Measurements from ENCODE around the gene COG7. TPM values are rescaled to one million over a fixed set of nuclear protein-coding genes. Genes with fewer than 3 reads are reported as not detected.
A peak's percentile ranks its signal among the peaks of the same experiment; 100 is the strongest.
"Not testable (repeated sequence)": the region's sequence is repeated elsewhere in the genome, so short reads cannot be mapped to it uniquely, and the experiment has no call there.

The COG7 gene
- total and polyA plus RNA-seq, 5 donors from 2014 or later: 9.2 to 18.7 (median 11.5) TPM

- DNase-seq (no peak), ATAC-seq (ENCODE audit: low read depth in 2 of 2) (no peak)
- no peak overlapping the region for H3K4me3 Mint-ChIP-seq
- Histone ChIP-seq H3K27me3 (ENCODE audit: control insufficient read depth, insufficient read depth, low read length) (no peaks in the 10 kb centered on the region), H3K4me3 (ENCODE audit: low read depth, low read length) (no peak overlapping the region), H3K27ac (ENCODE audit: insufficient read depth, low read length, poor library complexity, severe bottlenecking) (no peak overlapping the region), H3K9me3 (ENCODE audit: control insufficient read depth in 2 of 2, low read length in 2 of 2) (no peaks in the 10 kb centered on the region), H3K4me1 (ENCODE audit: control insufficient read depth, insufficient read depth, low read length, poor library complexity, severe bottlenecking) (no peaks in the 10 kb centered on the region), H3K36me3 (ENCODE audit: control insufficient read depth, insufficient read depth, low read length) (no peaks in the 10 kb centered on the region)
- H3K9me3 Mint-ChIP-seq: peaks cover 0 to 2% (median 0%) of the 10 kb centered on the region in 7 donors
- H3K27ac Mint-ChIP-seq: no peak overlapping the region
- no peaks in the 10 kb centered on the region for H3K36me3 Mint-ChIP-seq
- H3K27me3 Mint-ChIP-seq: no peaks in the 10 kb centered on the region
- H3K4me1 Mint-ChIP-seq: no peaks in the 10 kb centered on the region
These were observed 70.7 kb downstream of the COG7 start for GRCh38 chr16:23382279-23382678.

GRCh38 chr16:23381702-23382101, 71.3 kb downstream of the COG7 start:
- not testable (repeated sequence) for H3K4me3 Mint-ChIP-seq; H3K4me3 ChIP-seq (ENCODE audit: low read depth, low read length); H3K4me1 ChIP-seq (ENCODE audit: control insufficient read depth, insufficient read depth, low read length, poor library complexity, severe bottlenecking); H3K36me3 ChIP-seq (ENCODE audit: control insufficient read depth, insufficient read depth, low read length); H3K27me3 Mint-ChIP-seq; ATAC-seq (ENCODE audit: low read depth in 2 of 2); H3K27ac ChIP-seq (ENCODE audit: insufficient read depth, low read length, poor library complexity, severe bottlenecking); H3K4me1 Mint-ChIP-seq; H3K27ac Mint-ChIP-seq; H3K9me3 ChIP-seq (ENCODE audit: control insufficient read depth in 2 of 2, low read length in 2 of 2); H3K36me3 Mint-ChIP-seq; DNase-seq; H3K27me3 ChIP-seq (ENCODE audit: control insufficient read depth, insufficient read depth, low read length); H3K9me3 Mint-ChIP-seq

GRCh38 chr16:23380501-23380951, 72.5 kb downstream of the COG7 start:
- H3K27me3 Mint-ChIP-seq: no peaks in the 10 kb centered on the region
- H3K36me3 Mint-ChIP-seq: no peaks in the 10 kb centered on the region
- H3K27ac Mint-ChIP-seq: no peak overlapping the region
- peaks cover 0 to 2% (median 0%) of the 10 kb centered on the region in 7 donors for H3K9me3 Mint-ChIP-seq
- Histone ChIP-seq H3K36me3 (ENCODE audit: control insufficient read depth, insufficient read depth, low read length) (no peaks in the 10 kb centered on the region), H3K27ac (ENCODE audit: insufficient read depth, low read length, poor library complexity, severe bottlenecking) (no peak overlapping the region), H3K27me3 (ENCODE audit: control insufficient read depth, insufficient read depth, low read length) (no peaks in the 10 kb centered on the region), H3K4me3 (ENCODE audit: low read depth, low read length) (no peak overlapping the region), H3K9me3 (ENCODE audit: control insufficient read depth in 2 of 2, low read length in 2 of 2) (no peaks in the 10 kb centered on the region), H3K4me1 (ENCODE audit: control insufficient read depth, insufficient read depth, low read length, poor library complexity, severe bottlenecking) (no peaks in the 10 kb centered on the region)
- ATAC-seq (ENCODE audit: low read depth in 2 of 2): no peak
- H3K4me1 Mint-ChIP-seq: no peaks in the 10 kb centered on the region
- DNase-seq: no peak
- no peak overlapping the region for H3K4me3 Mint-ChIP-seq

- H3K4me1 Mint-ChIP-seq: no peaks in the 10 kb centered on the region
- H3K4me3 Mint-ChIP-seq: no peak overlapping the region
- peaks cover 0 to 2% (median 0%) of the 10 kb centered on the region in 7 donors for H3K9me3 Mint-ChIP-seq
- Histone ChIP-seq H3K9me3 (ENCODE audit: control insufficient read depth in 2 of 2, low read length in 2 of 2) (no peaks in the 10 kb centered on the region), H3K27ac (ENCODE audit: insufficient read depth, low read length, poor library complexity, severe bottlenecking) (no peak overlapping the region), H3K27me3 (ENCODE audit: control insufficient read depth, insufficient read depth, low read length) (no peaks in the 10 kb centered on the region), H3K36me3 (ENCODE audit: control insufficient read depth, insufficient read depth, low read length) (no peaks in the 10 kb centered on the region), H3K4me3 (ENCODE audit: low read depth, low read length) (no peak overlapping the region), H3K4me1 (ENCODE audit: control insufficient read depth, insufficient read depth, low read length, poor library complexity, severe bottlenecking) (no peaks in the 10 kb centered on the region)
- H3K36me3 Mint-ChIP-seq: no peaks in the 10 kb centered on the region
- no peak overlapping the region for H3K27ac Mint-ChIP-seq
- DNase-seq (no peak), ATAC-seq (ENCODE audit: low read depth in 2 of 2) (no peak)
- H3K27me3 Mint-ChIP-seq: peaks cover 5% of the 10 kb centered on the region
These were observed 73.3 kb downstream of the COG7 start for GRCh38 chr16:23379707-23380106.

- H3K4me3 Mint-ChIP-seq: no peak overlapping the region
- ATAC-seq (ENCODE audit: low read depth in 2 of 2) (no peak), DNase-seq (no peak)
- no peaks in the 10 kb centered on the region for H3K4me1 ChIP-seq (ENCODE audit: control insufficient read depth, insufficient read depth, low read length, poor library complexity, severe bottlenecking)
- no peak overlapping the region for H3K27ac ChIP-seq (ENCODE audit: insufficient read depth, low read length, poor library complexity, severe bottlenecking)
- no peaks in the 10 kb centered on the region for H3K4me1 Mint-ChIP-seq
- H3K9me3 ChIP-seq (ENCODE audit: control insufficient read depth in 2 of 2, low read length in 2 of 2): no peaks in the 10 kb centered on the region
- H3K4me3 ChIP-seq (ENCODE audit: low read depth, low read length): no peak overlapping the region
- H3K27me3 ChIP-seq (ENCODE audit: control insufficient read depth, insufficient read depth, low read length): no peaks in the 10 kb centered on the region
- H3K36me3 ChIP-seq (ENCODE audit: control insufficient read depth, insufficient read depth, low read length): no peaks in the 10 kb centered on the region
- peaks cover 5% of the 10 kb centered on the region for H3K27me3 Mint-ChIP-seq
- peak overlapping the region in 1 of 3 donors; percentile 2 for H3K27ac Mint-ChIP-seq
- H3K9me3 Mint-ChIP-seq: peaks cover 0 to 2% (median 0%) of the 10 kb centered on the region in 7 donors
- H3K36me3 Mint-ChIP-seq: no peaks in the 10 kb centered on the region
These were observed 74.1 kb downstream of the COG7 start for GRCh38 chr16:23378921-23379320.

DNA sequence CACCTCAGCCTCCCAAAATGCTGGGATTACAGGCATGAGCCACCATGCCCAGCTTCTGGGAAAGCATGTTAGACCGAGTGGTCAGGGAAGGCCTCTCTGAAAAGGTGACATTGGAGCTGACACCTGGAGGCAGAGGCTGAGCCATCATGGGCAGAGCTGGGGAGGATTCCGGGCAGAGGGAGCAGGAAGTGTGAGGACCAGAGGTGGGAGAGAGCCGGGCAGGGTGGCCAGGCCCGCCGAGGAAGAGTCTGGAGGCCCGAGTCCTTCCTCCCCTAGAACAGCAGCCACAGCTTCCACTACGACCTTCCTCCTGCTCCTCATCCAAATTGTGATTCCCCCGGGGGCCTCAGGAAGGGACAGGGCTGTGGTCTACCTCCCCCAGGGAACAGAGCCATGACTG, 74.7 kb downstream of the COG7 start:
- peaks cover 0 to 2% (median 0%) of the 10 kb centered on the region in 7 donors for H3K9me3 Mint-ChIP-seq
- H3K36me3 Mint-ChIP-seq: no peaks in the 10 kb centered on the region
- no peaks in the 10 kb centered on the region for H3K4me1 Mint-ChIP-seq
- no peak overlapping the region for H3K4me3 Mint-ChIP-seq
- DNase-seq: no peak
- Histone ChIP-seq H3K27ac (ENCODE audit: insufficient read depth, low read length, poor library complexity, severe bottlenecking) (no peak overlapping the region), H3K4me1 (ENCODE audit: control insufficient read depth, insufficient read depth, low read length, poor library complexity, severe bottlenecking) (no peaks in the 10 kb centered on the region), H3K9me3 (ENCODE audit: control insufficient read depth in 2 of 2, low read length in 2 of 2) (no peaks in the 10 kb centered on the region), H3K27me3 (ENCODE audit: control insufficient read depth, insufficient read depth, low read length) (no peaks in the 10 kb centered on the region), H3K4me3 (ENCODE audit: low read depth, low read length) (no peak overlapping the region), H3K36me3 (ENCODE audit: control insufficient read depth, insufficient read depth, low read length) (no peaks in the 10 kb centered on the region)
- peaks cover 5% of the 10 kb centered on the region for H3K27me3 Mint-ChIP-seq
- H3K27ac Mint-ChIP-seq: no peak overlapping the region
- ATAC-seq (ENCODE audit: low read depth in 2 of 2): no peak

DNA sequence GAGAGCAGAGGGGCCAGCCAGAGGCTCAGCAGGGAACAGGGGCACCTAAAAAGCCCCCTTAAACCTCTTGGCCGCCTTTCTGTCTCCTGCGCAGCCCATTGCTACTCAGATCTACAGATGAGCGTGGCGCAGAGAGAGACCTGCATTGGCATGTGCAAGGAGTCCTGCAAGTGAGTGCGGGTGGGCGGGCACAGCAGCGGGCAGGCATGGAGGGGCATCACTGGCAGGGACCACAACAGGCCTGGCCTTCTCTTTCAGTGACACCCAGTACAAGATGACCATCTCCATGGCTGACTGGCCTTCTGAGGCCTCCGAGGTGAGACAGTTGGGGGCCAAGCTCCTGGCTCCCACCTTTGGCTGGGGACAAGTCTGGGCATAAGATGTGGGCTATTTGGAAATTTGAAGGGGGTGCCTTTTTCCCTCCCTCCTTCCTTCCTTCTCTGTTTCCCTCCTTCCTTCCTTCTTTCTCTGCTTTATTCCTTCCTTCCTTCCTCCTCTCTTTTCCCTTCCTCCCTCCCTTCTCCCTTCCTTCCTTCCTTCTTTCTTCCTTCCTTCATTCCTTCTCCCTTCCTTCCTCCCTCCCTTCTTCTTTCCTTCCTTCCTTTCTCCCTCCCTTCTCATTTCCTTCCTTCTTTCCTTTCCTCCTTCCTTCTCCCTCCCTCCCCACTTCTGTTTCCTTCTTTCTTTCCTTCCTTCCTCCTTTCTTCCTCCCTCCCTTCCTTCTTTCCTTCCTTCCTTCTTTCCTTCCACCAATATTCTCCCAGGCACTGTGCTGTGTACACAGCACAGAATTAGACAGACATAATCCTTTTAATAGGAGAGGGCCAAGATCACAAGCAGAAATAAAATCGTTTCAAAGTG, 75.7 kb downstream of the COG7 start:
- Histone ChIP-seq H3K36me3 (ENCODE audit: control insufficient read depth, insufficient read depth, low read length) (no peaks in the 10 kb centered on the region), H3K4me3 (ENCODE audit: low read depth, low read length) (no peak overlapping the region), H3K27ac (ENCODE audit: insufficient read depth, low read length, poor library complexity, severe bottlenecking) (no peak overlapping the region), H3K9me3 (ENCODE audit: control insufficient read depth in 2 of 2, low read length in 2 of 2) (no peaks in the 10 kb centered on the region), H3K4me1 (ENCODE audit: control insufficient read depth, insufficient read depth, low read length, poor library complexity, severe bottlenecking) (no peaks in the 10 kb centered on the region), H3K27me3 (ENCODE audit: control insufficient read depth, insufficient read depth, low read length) (no peaks in the 10 kb centered on the region)
- Mint-ChIP-seq H3K4me3 (peak overlapping the region in 1 of 4 donors; percentile 3), H3K36me3 (no peaks in the 10 kb centered on the region), H3K9me3 (peaks cover 0 to 2% (median 0%) of the 10 kb centered on the region in 7 donors), H3K27ac (no peak overlapping the region), H3K27me3 (peaks cover 5% of the 10 kb centered on the region), H3K4me1 (no peaks in the 10 kb centered on the region)
- DNase-seq (no peak), ATAC-seq (ENCODE audit: low read depth in 2 of 2) (no peak)

DNA sequence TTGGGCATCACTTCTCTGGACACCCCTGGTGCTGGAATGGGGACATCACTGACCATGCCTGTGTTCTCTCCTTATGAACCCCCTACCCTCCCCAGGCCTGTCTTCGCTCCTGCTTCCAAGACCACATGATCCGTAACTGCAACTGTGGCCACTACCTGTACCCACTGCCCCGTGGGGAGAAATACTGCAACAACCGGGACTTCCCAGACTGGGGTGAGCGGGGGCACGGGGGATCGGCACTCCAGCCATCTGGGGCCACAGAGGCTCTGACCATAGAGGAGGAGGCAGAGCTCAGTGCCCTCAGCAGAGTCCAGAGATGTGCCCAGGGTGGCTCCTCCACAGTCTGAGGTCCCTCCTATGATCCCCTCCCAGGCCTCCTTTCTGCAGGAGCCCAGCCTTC, 77.3 kb downstream of the COG7 start:
- no peaks in the 10 kb centered on the region for H3K9me3 ChIP-seq (ENCODE audit: control insufficient read depth in 2 of 2, low read length in 2 of 2)
- no peak overlapping the region for H3K27ac Mint-ChIP-seq
- H3K36me3 ChIP-seq (ENCODE audit: control insufficient read depth, insufficient read depth, low read length): no peaks in the 10 kb centered on the region
- no peak overlapping the region for H3K4me3 ChIP-seq (ENCODE audit: low read depth, low read length)
- no peaks in the 10 kb centered on the region for H3K4me1 ChIP-seq (ENCODE audit: control insufficient read depth, insufficient read depth, low read length, poor library complexity, severe bottlenecking)
- H3K4me1 Mint-ChIP-seq: no peaks in the 10 kb centered on the region
- no peak overlapping the region for H3K27ac ChIP-seq (ENCODE audit: insufficient read depth, low read length, poor library complexity, severe bottlenecking)
- H3K36me3 Mint-ChIP-seq: no peaks in the 10 kb centered on the region
- no peaks in the 10 kb centered on the region for H3K27me3 ChIP-seq (ENCODE audit: control insufficient read depth, insufficient read depth, low read length)
- no peak overlapping the region for H3K4me3 Mint-ChIP-seq
- H3K27me3 Mint-ChIP-seq: peaks cover 5% of the 10 kb centered on the region
- no peak for ATAC-seq (ENCODE audit: low read depth in 2 of 2)
- H3K9me3 Mint-ChIP-seq: peaks cover 0 to 2% (median 0%) of the 10 kb centered on the region in 7 donors
- no peak for DNase-seq
